LNCaP clone FGC (cell line): Measurements from ENCODE around the gene DGKG.

Source experiments
- DNase-seq: peaks from one replicate; pipeline ENCODE4 v3.0.0-alpha.2; 2011; ENCODE audit warnings: low read depth
- H3K4me3 ChIP-seq: 2 replicates; pipeline ENCODE4 v1.5.1; 2011; ENCODE audit warnings: mild to moderate bottlenecking, low read depth, low read length, control low read depth
- TF ChIP-seq, protein P1 (sequence below): IDR thresholded peaks from 2 replicates; pipeline ENCODE4 v1.5.1; 2012; ENCODE audit warnings: mild to moderate bottlenecking; ENCODE audit not compliant: control insufficient read depth, insufficient read depth; ENCODE audit errors: extremely low read depth

Gene DGKG

DNA sequence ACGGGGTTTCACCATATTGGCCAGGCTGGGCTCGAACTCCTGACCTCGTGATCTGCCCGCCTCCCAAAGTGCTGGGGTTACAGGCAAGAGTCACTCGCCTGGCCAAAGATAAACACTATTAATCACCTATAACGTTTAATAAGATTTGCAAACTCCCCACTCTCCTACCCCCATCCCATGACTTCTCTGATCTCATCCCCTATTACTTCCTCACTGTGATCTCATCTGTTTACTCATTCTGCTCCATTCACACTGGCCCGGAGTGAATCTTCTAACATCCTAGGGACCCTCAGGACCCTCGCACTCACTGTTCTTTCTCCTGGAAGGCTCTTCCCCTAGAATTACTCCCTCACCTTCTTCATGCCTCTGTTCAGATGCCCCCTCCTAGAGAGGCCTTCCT lies 78.9 kb downstream of the DGKG start:
- no peak overlapping the region for H3K4me3 ChIP-seq
- TF ChIP-seq, protein P1, sequence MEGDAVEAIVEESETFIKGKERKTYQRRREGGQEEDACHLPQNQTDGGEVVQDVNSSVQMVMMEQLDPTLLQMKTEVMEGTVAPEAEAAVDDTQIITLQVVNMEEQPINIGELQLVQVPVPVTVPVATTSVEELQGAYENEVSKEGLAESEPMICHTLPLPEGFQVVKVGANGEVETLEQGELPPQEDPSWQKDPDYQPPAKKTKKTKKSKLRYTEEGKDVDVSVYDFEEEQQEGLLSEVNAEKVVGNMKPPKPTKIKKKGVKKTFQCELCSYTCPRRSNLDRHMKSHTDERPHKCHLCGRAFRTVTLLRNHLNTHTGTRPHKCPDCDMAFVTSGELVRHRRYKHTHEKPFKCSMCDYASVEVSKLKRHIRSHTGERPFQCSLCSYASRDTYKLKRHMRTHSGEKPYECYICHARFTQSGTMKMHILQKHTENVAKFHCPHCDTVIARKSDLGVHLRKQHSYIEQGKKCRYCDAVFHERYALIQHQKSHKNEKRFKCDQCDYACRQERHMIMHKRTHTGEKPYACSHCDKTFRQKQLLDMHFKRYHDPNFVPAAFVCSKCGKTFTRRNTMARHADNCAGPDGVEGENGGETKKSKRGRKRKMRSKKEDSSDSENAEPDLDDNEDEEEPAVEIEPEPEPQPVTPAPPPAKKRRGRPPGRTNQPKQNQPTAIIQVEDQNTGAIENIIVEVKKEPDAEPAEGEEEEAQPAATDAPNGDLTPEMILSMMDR, result no peak
- no peak for DNase-seq

DNA sequence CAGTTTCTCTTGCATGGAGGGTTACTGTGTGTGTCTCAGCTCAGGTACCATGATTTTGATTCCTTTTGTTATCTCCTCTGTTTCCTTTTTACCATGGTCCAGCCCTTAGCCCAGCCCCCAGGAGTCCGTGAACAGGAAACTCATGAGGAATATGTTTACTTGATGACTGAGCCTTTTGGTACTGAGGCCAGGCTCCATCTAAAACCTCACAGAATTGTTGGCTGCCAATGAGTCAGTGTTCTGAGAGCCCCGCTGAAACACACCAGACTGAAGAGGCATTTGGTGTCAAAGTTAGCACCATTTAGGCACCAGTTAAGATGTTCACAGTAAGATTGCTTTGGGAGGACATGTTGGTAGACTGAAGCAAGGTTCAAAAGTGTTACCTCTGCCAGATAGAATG lies 80.9 kb downstream of the DGKG start:
- no peak overlapping the region for H3K4me3 ChIP-seq
- TF ChIP-seq, protein P1, result no peak
- DNase-seq, result no peak

DNA sequence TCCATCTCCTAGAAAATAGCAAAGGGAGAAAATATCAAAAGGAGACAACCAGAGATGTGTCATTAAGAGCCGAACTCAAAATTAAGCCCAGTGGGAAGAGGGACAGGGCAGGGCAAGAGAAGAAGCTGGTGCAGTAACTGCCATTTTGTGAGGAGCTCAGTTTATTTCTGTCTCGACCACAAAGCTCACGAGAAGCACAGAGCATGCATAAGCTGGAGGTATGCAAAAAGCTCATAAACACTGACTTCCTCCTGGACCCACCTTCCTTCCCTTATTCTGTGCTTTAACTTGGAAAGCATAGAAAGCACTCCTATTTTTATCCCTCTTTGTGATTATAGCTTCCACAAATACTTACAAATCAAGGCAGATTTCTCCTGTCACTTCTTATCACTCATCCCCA lies 81.3 kb downstream of the DGKG start:
- TF ChIP-seq, protein P1, result no peak
- no peak for DNase-seq
- no peak overlapping the region for H3K4me3 ChIP-seq

DNA sequence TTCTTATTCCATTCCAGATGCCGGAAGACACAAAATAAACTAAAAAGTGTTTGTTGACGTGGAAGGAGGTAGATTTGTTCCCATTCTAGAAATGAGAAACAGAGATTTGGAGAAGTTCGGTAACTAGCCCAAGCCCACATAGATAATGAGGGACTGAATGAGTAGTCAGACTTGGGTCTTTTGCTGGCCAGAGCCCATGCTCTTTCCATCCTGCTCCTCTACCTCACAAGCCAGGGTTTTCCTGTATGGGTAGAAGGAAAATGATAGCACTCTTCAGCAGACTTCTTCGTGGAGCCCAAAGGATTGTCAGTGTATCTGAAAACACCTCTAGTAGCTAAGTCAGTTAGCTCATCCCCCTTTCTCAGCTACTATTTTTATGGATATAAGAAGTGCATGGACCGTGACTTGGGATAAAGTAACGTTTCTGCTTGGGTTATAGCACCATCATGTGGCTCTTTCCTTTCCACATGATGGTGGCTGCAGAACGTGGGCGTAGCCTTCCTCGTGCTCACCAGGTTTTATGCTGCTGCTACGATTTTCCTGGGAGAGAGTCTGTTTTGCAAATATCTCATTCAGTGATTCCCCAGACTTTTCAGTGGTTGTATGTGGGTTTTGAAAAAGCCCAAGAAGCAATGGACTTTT lies 84.6 kb downstream of the DGKG start:
- TF ChIP-seq, protein P1, result peak; percentile 68
- peak; percentile 11 for DNase-seq
- no peak overlapping the region for H3K4me3 ChIP-seq

DNA sequence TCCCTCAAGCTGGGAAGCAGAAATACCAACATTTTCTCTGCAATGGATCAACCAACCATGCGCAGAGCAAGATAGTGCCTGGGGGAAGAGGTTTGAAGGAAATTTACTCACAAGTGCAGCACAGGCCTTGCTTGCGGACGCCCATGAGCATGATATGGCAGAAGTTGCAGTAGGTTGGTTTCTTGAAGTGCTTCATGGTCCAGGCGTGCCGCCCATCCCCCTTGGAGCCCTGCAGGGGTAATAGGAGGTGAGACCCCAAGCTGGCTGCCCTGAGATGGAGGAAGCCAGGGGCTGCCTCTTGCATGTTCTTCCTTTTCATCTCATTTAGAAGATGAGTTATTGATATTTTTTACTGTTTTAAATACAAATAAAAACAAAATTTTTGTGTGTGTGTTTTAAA lies 86.6 kb downstream of the DGKG start:
- no peak for DNase-seq
- TF ChIP-seq, protein P1, result no peak
- no peak overlapping the region for H3K4me3 ChIP-seq

DNA sequence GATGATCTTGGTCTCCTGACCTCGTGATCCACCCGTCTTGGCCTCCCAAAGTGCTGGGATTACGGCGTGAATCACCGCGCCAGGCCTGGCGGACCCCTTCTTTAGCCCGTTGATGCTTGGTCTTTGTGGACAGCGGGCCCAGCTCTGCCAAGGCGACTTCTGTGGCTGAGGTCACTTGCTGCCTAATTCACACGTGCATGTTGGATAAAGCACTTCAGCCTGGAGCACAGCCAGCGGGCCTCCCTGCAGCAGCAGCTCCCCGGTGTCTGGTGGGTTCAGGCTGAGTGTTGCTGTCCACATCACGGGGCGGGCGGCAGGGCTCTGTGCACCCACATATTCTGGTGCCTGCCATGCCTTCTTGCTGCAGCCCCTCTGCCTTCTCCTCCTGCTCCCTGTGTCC lies 88.4 kb downstream of the DGKG start:
- H3K4me3 ChIP-seq, result no peak overlapping the region
- TF ChIP-seq, protein P1, result no peak
- DNase-seq, result no peak

DNA sequence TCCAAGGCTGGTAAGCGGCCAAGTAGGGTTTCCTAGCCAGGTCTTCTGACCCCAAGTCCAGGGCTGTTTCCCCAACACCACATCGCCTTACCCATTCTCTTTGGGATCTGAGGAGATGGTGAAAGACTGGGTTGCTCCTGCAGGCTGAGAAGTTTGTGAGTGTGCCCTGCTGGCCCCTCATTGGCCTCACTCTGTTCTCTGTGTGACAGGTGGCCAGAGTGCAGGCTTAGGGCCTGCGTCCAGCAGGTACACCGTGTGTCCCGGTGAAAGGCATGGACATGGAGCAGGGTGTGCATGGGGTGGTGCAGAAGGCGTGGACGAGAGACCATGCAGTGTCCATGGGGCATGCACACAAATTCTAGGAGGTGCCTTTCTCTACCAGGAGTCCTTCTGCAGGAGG lies 91.3 kb downstream of the DGKG start:
- no peak overlapping the region for H3K4me3 ChIP-seq
- TF ChIP-seq, protein P1, result no peak
- DNase-seq, result no peak
